Measurements from ENCODE around the gene XRRA1. TPM values are rescaled to one million over a fixed set of nuclear protein-coding genes. Genes with fewer than 3 reads are reported as not detected.

Gene XRRA1
- total RNA-seq, 4 donors from 2014 or later = 5.9 to 74.2 (median 26.9) TPM

- H3K27me3 ChIP-seq = no peaks in the 10 kb centered on the region
- intact Hi-C loops (cut with DNase I; ENCODE audit: low total_unique reads) = no loop called here
- H3K4me3 ChIP-seq = no peak overlapping the region
Observed at GRCh38 chr11:74951226-74951625, 2.3 kb upstream of the XRRA1 start.

GRCh38 chr11:74950374-74950969 is 1.6 kb upstream of the XRRA1 start:
- no peak for DNase-seq
- Histone ChIP-seq H3K27ac (peak overlapping the region; percentile 71 to 85), H3K4me3 (peak overlapping the region; percentile 76 to 92), H3K9me3 (no peaks in the 10 kb centered on the region), H3K27me3 (no peaks in the 10 kb centered on the region), H3K36me3 (no peaks in the 10 kb centered on the region), H3K4me1 (peaks cover 5 to 17% of the 10 kb centered on the region in 2 donors)
- TF ChIP-seq POLR2A (IDR thresholded peaks at IDR 0.05) (no peak), CTCF (IDR thresholded peaks at IDR 0.05) (no peak)
- intact Hi-C loops (cut with DNase I; ENCODE audit: low total_unique reads) = no loop called here

More at GRCh38 chr11:74951226-74951625, 2.3 kb upstream of the XRRA1 start:
- no peaks in the 10 kb centered on the region for H3K9me3 ChIP-seq
- DNase-seq = no peak
- H3K4me1 ChIP-seq = peaks cover 5 to 17% of the 10 kb centered on the region in 2 donors
- TF ChIP-seq POLR2A (IDR thresholded peaks at IDR 0.05) (no peak), CTCF (IDR thresholded peaks at IDR 0.05) (no peak)
- H3K27ac ChIP-seq = no peak overlapping the region
- no peaks in the 10 kb centered on the region for H3K36me3 ChIP-seq

- Histone ChIP-seq H3K27ac (peak overlapping the region; percentile 71 to 85), H3K4me1 (peaks cover 5 to 17% of the 10 kb centered on the region in 2 donors), H3K36me3 (no peaks in the 10 kb centered on the region), H3K9me3 (no peaks in the 10 kb centered on the region), H3K4me3 (peak overlapping the region; percentile 76 to 92), H3K27me3 (no peaks in the 10 kb centered on the region)
- TF ChIP-seq POLR2A (IDR thresholded peaks at IDR 0.05) (no peak), CTCF (IDR thresholded peaks at IDR 0.05) (no peak)
- intact Hi-C loops (cut with DNase I; ENCODE audit: low total_unique reads) = no loop called here
- no peak for DNase-seq
Observed at GRCh38 chr11:74949753-74950137, 854 bp upstream of the XRRA1 start.

GRCh38 chr11:74948546-74948897 is 369 bp downstream of the XRRA1 start:
- no peaks in the 10 kb centered on the region for H3K27me3 ChIP-seq
- DNase-seq = no peak
- TF ChIP-seq CTCF (IDR thresholded peaks at IDR 0.05) (no peak), POLR2A (IDR thresholded peaks at IDR 0.05) (no peak)
- H3K27ac ChIP-seq = peak overlapping the region; percentile 71 to 85
- peak overlapping the region; percentile 76 to 92 for H3K4me3 ChIP-seq
- H3K4me1 ChIP-seq = peaks cover 5 to 17% of the 10 kb centered on the region in 2 donors
- intact Hi-C loops (cut with DNase I; ENCODE audit: low total_unique reads) = no loop called here
- H3K9me3 ChIP-seq = no peaks in the 10 kb centered on the region
- H3K36me3 ChIP-seq = no peaks in the 10 kb centered on the region

GRCh38 chr11:74942073-74942759 is 6.7 kb downstream of the XRRA1 start:
- Histone ChIP-seq H3K27ac (no peak overlapping the region), H3K4me3 (no peak overlapping the region), H3K36me3 (no peaks in the 10 kb centered on the region), H3K4me1 (no peaks in the 10 kb centered on the region), H3K9me3 (no peaks in the 10 kb centered on the region), H3K27me3 (no peaks in the 10 kb centered on the region)
- DNase-seq = no peak
- intact Hi-C loops (cut with DNase I; ENCODE audit: low total_unique reads) = no loop called here
- no peak for TF ChIP-seq CTCF (IDR thresholded peaks at IDR 0.05)
- TF ChIP-seq POLR2A (IDR thresholded peaks at IDR 0.05) = no peak

All from uterus (tissue), 4 donors.